Progenitor cell of endocrine pancreas (in vitro differentiated cells): Measurements from ENCODE around the gene FLYWCH1. TPM values are rescaled to one million over a fixed set of nuclear protein-coding genes. Genes with fewer than 3 reads are reported as not detected.
A peak's percentile ranks its signal among the peaks of the same experiment; 100 is the strongest.

Source experiments
- DNase-seq: peaks from one replicate; pipeline ENCODE4 v3.0.0; 2021; ENCODE audit warnings: low spot score; ENCODE audit not compliant: unreplicated experiment
- H3K27ac Mint-ChIP-seq: 2 replicates; pipeline ENCODE4 v1.8.0; 2021; ENCODE audit warnings: mild to moderate bottlenecking, moderate library complexity, mixed read lengths
- H3K27me3 Mint-ChIP-seq: 2 replicates; pipeline ENCODE4 v1.8.0; 2021; ENCODE audit warnings: mixed read lengths
- H3K36me3 Mint-ChIP-seq: 2 replicates; pipeline ENCODE4 v1.8.0; 2022; ENCODE audit warnings: mixed read lengths; ENCODE audit not compliant: insufficient read depth
- H3K4me1 Mint-ChIP-seq: 2 replicates; pipeline ENCODE4 v1.8.0; 2021; ENCODE audit warnings: low read depth, mixed read lengths
- H3K4me3 Mint-ChIP-seq: 2 replicates; pipeline ENCODE4 v1.8.0; 2021; ENCODE audit warnings: low read depth, mild to moderate bottlenecking, moderate library complexity, mixed read lengths
- H3K9me3 Mint-ChIP-seq: 2 replicates; pipeline ENCODE4 v1.8.0; 2021; ENCODE audit warnings: low read depth, mixed read lengths
- CTCF ChIP-seq: fragments of 200-600 bp; sonication (generic); IDR thresholded peaks from one replicate; pipeline ENCODE4 v1.5.0; 2021; ENCODE audit warnings: antibody characterized with exemption, mild to moderate bottlenecking; ENCODE audit not compliant: unreplicated experiment
- total RNA-seq: library from RNA; stranded (reverse); gene quantifications from 2 replicates; pipeline ENCODE4 v1.2.1, GENCODE V29; 2021

FLYWCH1 gene
- total RNA-seq, 1 donor from 2014 or later = 19.5 TPM

GRCh38 chr16:2881783-2882649 lies 29.7 kb upstream of the FLYWCH1 start:
- peaks cover 8% of the 10 kb centered on the region for H3K27me3 Mint-ChIP-seq
- peak; percentile 28 for DNase-seq
- peak overlapping the region; percentile 86 for H3K27ac Mint-ChIP-seq
- H3K4me3 Mint-ChIP-seq = peak overlapping the region; percentile 89
- H3K36me3 Mint-ChIP-seq = no peaks in the 10 kb centered on the region
- peaks cover 7% of the 10 kb centered on the region for H3K4me1 Mint-ChIP-seq
- no peak for TF ChIP-seq CTCF
- no peaks in the 10 kb centered on the region for H3K9me3 Mint-ChIP-seq

- Mint-ChIP-seq H3K9me3 (no peaks in the 10 kb centered on the region), H3K4me1 (peaks cover 7% of the 10 kb centered on the region), H3K36me3 (no peaks in the 10 kb centered on the region), H3K4me3 (peak within 1 kb of the TSS; percentile 89), H3K27ac (peak within 1 kb of the TSS; percentile 98), H3K27me3 (peaks cover 8% of the 10 kb centered on the region)
- TF ChIP-seq CTCF = peak; percentile 31
- DNase-seq = peak; percentile 100
Observed at GRCh38 chr16:2882650-2883457, 28.9 kb upstream of the FLYWCH1 start, which contains the start of gene FLYWCH2. TSS of gene FLYWCH2 (plus strand) at chr16:2883215. CDS start at chr16:2896450, 13,235 bp downstream.

- H3K27ac Mint-ChIP-seq = peak overlapping the region; percentile 89
- H3K4me1 Mint-ChIP-seq = peaks cover 7% of the 10 kb centered on the region
- peak overlapping the region; percentile 89 for H3K4me3 Mint-ChIP-seq
- peaks cover 8% of the 10 kb centered on the region for H3K27me3 Mint-ChIP-seq
- TF ChIP-seq CTCF = no peak
- H3K9me3 Mint-ChIP-seq = no peaks in the 10 kb centered on the region
- H3K36me3 Mint-ChIP-seq = no peaks in the 10 kb centered on the region
- peak; percentile 24 for DNase-seq
Observed at GRCh38 chr16:2883458-2883908, 28.2 kb upstream of the FLYWCH1 start.

- H3K27me3 Mint-ChIP-seq = peaks cover 8% of the 10 kb centered on the region
- H3K4me1 Mint-ChIP-seq = peaks cover 7% of the 10 kb centered on the region
- no peak for DNase-seq
- no peaks in the 10 kb centered on the region for H3K9me3 Mint-ChIP-seq
- peak overlapping the region; percentile 89 for H3K27ac Mint-ChIP-seq
- no peak for TF ChIP-seq CTCF
- no peaks in the 10 kb centered on the region for H3K36me3 Mint-ChIP-seq
- H3K4me3 Mint-ChIP-seq = peak overlapping the region; percentile 89
Observed at GRCh38 chr16:2884041-2884451, 27.7 kb upstream of the FLYWCH1 start.

GRCh38 chr16:2894231-2894630 lies 17.5 kb upstream of the FLYWCH1 start:
- Mint-ChIP-seq H3K4me1 (no peaks in the 10 kb centered on the region), H3K27ac (no peak overlapping the region)

More at GRCh38 chr16:2894231-2894630, 17.5 kb upstream of the FLYWCH1 start:
- DNase-seq = no peak
- Mint-ChIP-seq H3K4me3 (no peak overlapping the region), H3K27me3 (no peaks in the 10 kb centered on the region), H3K36me3 (no peaks in the 10 kb centered on the region), H3K9me3 (no peaks in the 10 kb centered on the region)
- TF ChIP-seq CTCF = no peak
